Ishikawa (cell line): ENCODE measurements around the gene TAAR2.

Source experiments
- CEBPB ChIP-seq: IDR thresholded peaks from 2 replicates; pipeline ENCODE4 v1.6.1; 2012
- CREB1 ChIP-seq: IDR thresholded peaks from 2 replicates; pipeline ENCODE4 v1.6.1; 2012; ENCODE audit warnings: low read depth
- EGR1 ChIP-seq: IDR thresholded peaks from 2 replicates; pipeline ENCODE4 v1.6.1; 2012
- EP300 ChIP-seq: IDR thresholded peaks from 2 replicates; pipeline ENCODE4 v1.6.1; 2012; ENCODE audit warnings: borderline replicate concordance
- FOXM1 ChIP-seq: IDR thresholded peaks from 2 replicates; pipeline ENCODE4 v1.6.1; 2012; ENCODE audit warnings: low read depth, borderline replicate concordance
- MAX ChIP-seq: IDR thresholded peaks from 2 replicates; pipeline ENCODE4 v1.6.1; 2012
- NFIC ChIP-seq: IDR thresholded peaks from 2 replicates; pipeline ENCODE4 v1.6.1; 2012
- RAD21 ChIP-seq: IDR thresholded peaks from 2 replicates; pipeline ENCODE4 v1.6.1; 2012; ENCODE audit warnings: low read depth
- REST ChIP-seq: IDR thresholded peaks from 2 replicates; pipeline ENCODE4 v1.6.1; 2012; ENCODE audit warnings: low read depth, mild to moderate bottlenecking
- TAF1 ChIP-seq: IDR thresholded peaks from 2 replicates; pipeline ENCODE4 v1.6.1; 2012; ENCODE audit warnings: low read depth, mild to moderate bottlenecking
- TCF12 ChIP-seq: IDR thresholded peaks from 2 replicates; pipeline ENCODE4 v1.6.1; 2012; ENCODE audit warnings: low read depth
- TEAD4 ChIP-seq: IDR thresholded peaks from 2 replicates; pipeline ENCODE4 v1.6.1; 2012
- USF1 ChIP-seq: IDR thresholded peaks from 2 replicates; pipeline ENCODE4 v1.6.1; 2012
- YY1 ChIP-seq: IDR thresholded peaks from 2 replicates; pipeline ENCODE4 v1.6.1; 2012; ENCODE audit warnings: low read depth
- ZBTB7A ChIP-seq: IDR thresholded peaks from 2 replicates; pipeline ENCODE4 v1.6.1; 2012; ENCODE audit warnings: low read depth

Gene TAAR2

GRCh38 chr6:132571774-132572173 lies 52.3 kb downstream of the TAAR2 start:
- TF ChIP-seq YY1, result no peak
- TF ChIP-seq REST, result no peak
- no peak for TF ChIP-seq CREB1
- TF ChIP-seq USF1, result no peak
- no peak for TF ChIP-seq TCF12
- no peak for TF ChIP-seq CEBPB
- TF ChIP-seq TEAD4, result no peak
- no peak for TF ChIP-seq FOXM1
- TF ChIP-seq MAX, result no peak
- TF ChIP-seq RAD21, result no peak
- no peak for TF ChIP-seq EGR1
- TF ChIP-seq TAF1, result no peak

GRCh38 chr6:132570221-132570777 lies 53.8 kb downstream of the TAAR2 start, which contains the start of gene TAAR6:
TAAR6 (plus strand) TSS chr6:132570322; CDS start chr6:132570322, 0 bp downstream.
- no peak for TF ChIP-seq FOXM1

GRCh38 chr6:132569170-132569569 lies 54.9 kb downstream of the TAAR2 start:
- no peak for TF ChIP-seq EGR1
- no peak for TF ChIP-seq NFIC
- TF ChIP-seq TCF12, result no peak
- TF ChIP-seq MAX, result no peak
- no peak for TF ChIP-seq TEAD4
- TF ChIP-seq REST, result no peak
- TF ChIP-seq ZBTB7A, result no peak
- no peak for TF ChIP-seq CREB1
- no peak for TF ChIP-seq RAD21
- no peak for TF ChIP-seq YY1
- no peak for TF ChIP-seq CEBPB
- TF ChIP-seq EP300, result no peak
- TF ChIP-seq USF1, result no peak
- no peak for TF ChIP-seq TAF1
- no peak for TF ChIP-seq FOXM1

GRCh38 chr6:132568611-132569010 lies 55.5 kb downstream of the TAAR2 start:
- no peak for TF ChIP-seq MAX
- no peak for TF ChIP-seq NFIC
- TF ChIP-seq EP300, result no peak
- no peak for TF ChIP-seq EGR1
- no peak for TF ChIP-seq USF1
- TF ChIP-seq TCF12, result no peak
- no peak for TF ChIP-seq CEBPB
- TF ChIP-seq TEAD4, result no peak
- no peak for TF ChIP-seq FOXM1
- no peak for TF ChIP-seq REST
- no peak for TF ChIP-seq YY1
- TF ChIP-seq RAD21, result no peak
- TF ChIP-seq CREB1, result no peak
- no peak for TF ChIP-seq TAF1
- no peak for TF ChIP-seq ZBTB7A
